ENCODE measurements around the gene PDCD11.

Gene PDCD11

GRCh38 chr10:103396067-103396788 is at the start of gene PDCD11, which contains the start of gene ATP5MK:
TSS of gene PDCD11 (plus strand) at chr10:103396626. CDS start at chr10:103398427, 1,801 bp downstream.
TSS of gene ATP5MK (minus strand) at chr10:103396475. CDS start at chr10:103392457, 4,018 bp downstream.
- ChIA-PET POLR2A (interaction anchor here (0.6 to 2.0 kb wide), 10 partner anchors 18 to 337 kb away, joined by 3 to 15 read pairs (median 4); partner anchors contain the start of genes PCGF6 and TAF5), CTCF (interaction anchor here (1.4 kb wide), 1 partner anchor 168 kb away, joined by 4 read pairs; no protein-coding TSS in a partner anchor)
- Histone ChIP-seq H3K27ac (ENCODE audit: extremely low read depth, low read depth, low read length) (peak within 1 kb of the TSS; percentile 74), H3K4me3 (ENCODE audit: low read depth, low read length) (peak within 1 kb of the TSS; percentile 55), H3K9me3 (ENCODE audit: control insufficient read depth, insufficient read depth, low read depth, low read length) (no peaks in the 10 kb centered on the region), H3K4me1 (ENCODE audit: control insufficient read depth, insufficient read depth, low read length) (peaks cover 6% of the 10 kb centered on the region), H3K36me3 (ENCODE audit: control insufficient read depth in 2 of 2, insufficient read depth in 1 of 2, low read length in 2 of 2) (peaks cover 52 to 64% of the 10 kb centered on the region in 2 experiments)
- peak; percentile 39; the same call in 1 of the 2 replicates for TF ChIP-seq ZNF639 (tag by site-specific recombination; IDR thresholded peaks at IDR 0.05)
- TF ChIP-seq ZFP37 (tag by site-specific recombination; IDR thresholded peaks at IDR 0.05), result 0 out of 2 replicates have a peak, but pooled peaks have one; percentile 55
- 0 out of 2 replicates have a peak, but pooled peaks have one; percentile 37 for TF ChIP-seq ELK4 (IDR thresholded peaks at IDR 0.05; ENCODE audit: borderline replicate concordance, low read depth, low read length)
- TF ChIP-seq ZNF280C (tag by site-specific recombination; IDR thresholded peaks at IDR 0.05), result no peak
- peak; percentile 60; the same call in 1 of the 2 replicates for TF ChIP-seq ZXDB (tag by site-specific recombination; IDR thresholded peaks at IDR 0.05)
- TF ChIP-seq KLF8 (tag by site-specific recombination; IDR thresholded peaks at IDR 0.05), result peak; percentile 18; the same call in 1 of the 2 replicates
- peak; percentile 88 for TF ChIP-seq ZNF76 (tag by site-specific recombination; IDR thresholded peaks at IDR 0.05; ENCODE audit: borderline replicate concordance, low read depth)
- TF ChIP-seq ZFP69B (tag by site-specific recombination; IDR thresholded peaks at IDR 0.05), result 0 out of 2 replicates have a peak, but pooled peaks have one; percentile 14
- TF ChIP-seq ZNF10 (tag by site-specific recombination; IDR thresholded peaks at IDR 0.05), result peak; percentile 95
- no peak for TF ChIP-seq ZNF768 (tag by site-specific recombination; IDR thresholded peaks at IDR 0.05)
- TF ChIP-seq ZEB2 (tag by site-specific recombination; IDR thresholded peaks at IDR 0.05), result peak; percentile 42; the same call in 1 of the 2 replicates
- 0 out of 2 replicates have a peak, but pooled peaks have one; percentile 34 for TF ChIP-seq ZBTB7A (tag by site-specific recombination; IDR thresholded peaks at IDR 0.05; ENCODE audit: low read depth)
- TF ChIP-seq ZBTB21 (tag by site-specific recombination; IDR thresholded peaks at IDR 0.05), result peak; percentile 64
- peak; percentile 59; the same call in 1 of the 2 replicates for TF ChIP-seq SP7 (tag by site-specific recombination; IDR thresholded peaks at IDR 0.05)
- TF ChIP-seq KLF7 (tag by site-specific recombination; IDR thresholded peaks at IDR 0.05; ENCODE audit: borderline replicate concordance), result no peak
- peak; percentile 21; the same call in 1 of the 2 replicates for TF ChIP-seq ZIC2 (tag by site-specific recombination; IDR thresholded peaks at IDR 0.05)
- peak; percentile 17 for TF ChIP-seq ZBTB26 (tag by site-specific recombination; optimal IDR thresholded peaks at IDR 0.05)
- TF ChIP-seq ZBTB48 (tag by site-specific recombination; IDR thresholded peaks at IDR 0.05), result peak; percentile 23; the same call in 1 of the 2 replicates
- TF ChIP-seq PRDM10 (tag by site-specific recombination; IDR thresholded peaks at IDR 0.05), result peak; percentile 60; the same call in 1 of the 2 replicates
- no peak for TF ChIP-seq SCRT2 (tag by site-specific recombination; IDR thresholded peaks at IDR 0.05)
- TF ChIP-seq ZNF629 (tag by site-specific recombination; IDR thresholded peaks at IDR 0.05), result peak; percentile 76
- TF ChIP-seq ZNF585B (tag by site-specific recombination; IDR thresholded peaks at IDR 0.05), result no peak
- peak; percentile 94 for TF ChIP-seq SP3 (tag by site-specific recombination; IDR thresholded peaks at IDR 0.05)
- TF ChIP-seq EGR2 (tag by site-specific recombination; IDR thresholded peaks at IDR 0.05; ENCODE audit: low read depth), result peak; percentile 93
- peak; percentile 95 for TF ChIP-seq ZFHX2 (tag by site-specific recombination; conservative IDR thresholded peaks at IDR 0.05)
- peak; percentile 55; the same call in 1 of the 2 replicates for TF ChIP-seq WT1 (tag by site-specific recombination; IDR thresholded peaks at IDR 0.05)
- peak; percentile 43; the same call in 1 of the 2 replicates for TF ChIP-seq GLIS1 (tag by site-specific recombination; IDR thresholded peaks at IDR 0.05)
- peak; percentile 21; the same call in 1 of the 2 replicates for TF ChIP-seq ZSCAN23 (tag by site-specific recombination; IDR thresholded peaks at IDR 0.05)
